ENCODE measurements around the gene SKAP1.

DNA sequence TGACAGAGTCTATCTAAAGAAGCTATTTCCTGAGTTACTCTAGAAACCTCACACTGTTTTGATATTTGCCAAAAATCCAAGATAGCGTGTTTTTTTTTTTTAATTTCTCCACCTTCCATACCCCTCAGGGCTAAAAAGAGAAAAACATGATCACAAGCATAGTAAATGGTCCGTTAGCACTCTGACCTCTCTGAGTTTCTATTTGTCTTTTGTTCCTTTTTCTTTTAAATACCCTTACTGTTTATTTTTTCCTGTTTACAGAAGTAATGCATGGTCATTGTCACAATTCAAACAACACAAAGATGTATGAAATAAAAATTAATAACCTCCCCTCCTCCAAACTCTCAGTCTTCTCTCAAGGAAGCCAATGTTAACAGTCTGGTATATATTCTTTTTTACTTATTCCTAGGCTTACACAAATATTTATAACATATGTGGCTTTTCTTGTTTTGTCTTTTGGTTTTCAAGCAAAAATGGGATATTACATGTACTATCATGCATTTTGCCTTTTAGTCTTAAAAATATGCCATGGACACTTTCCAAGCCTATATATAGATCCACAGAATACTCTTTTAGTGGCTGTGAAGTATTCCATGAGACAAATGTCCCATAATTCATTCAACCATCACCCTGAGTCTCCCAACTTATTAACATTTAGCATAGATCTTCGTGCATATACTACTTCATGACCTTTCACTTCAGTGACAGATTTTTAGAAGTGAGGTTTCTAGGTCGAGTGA lies 3.1 kb downstream of the SKAP1 start:
- TF ChIP-seq, protein P1, sequence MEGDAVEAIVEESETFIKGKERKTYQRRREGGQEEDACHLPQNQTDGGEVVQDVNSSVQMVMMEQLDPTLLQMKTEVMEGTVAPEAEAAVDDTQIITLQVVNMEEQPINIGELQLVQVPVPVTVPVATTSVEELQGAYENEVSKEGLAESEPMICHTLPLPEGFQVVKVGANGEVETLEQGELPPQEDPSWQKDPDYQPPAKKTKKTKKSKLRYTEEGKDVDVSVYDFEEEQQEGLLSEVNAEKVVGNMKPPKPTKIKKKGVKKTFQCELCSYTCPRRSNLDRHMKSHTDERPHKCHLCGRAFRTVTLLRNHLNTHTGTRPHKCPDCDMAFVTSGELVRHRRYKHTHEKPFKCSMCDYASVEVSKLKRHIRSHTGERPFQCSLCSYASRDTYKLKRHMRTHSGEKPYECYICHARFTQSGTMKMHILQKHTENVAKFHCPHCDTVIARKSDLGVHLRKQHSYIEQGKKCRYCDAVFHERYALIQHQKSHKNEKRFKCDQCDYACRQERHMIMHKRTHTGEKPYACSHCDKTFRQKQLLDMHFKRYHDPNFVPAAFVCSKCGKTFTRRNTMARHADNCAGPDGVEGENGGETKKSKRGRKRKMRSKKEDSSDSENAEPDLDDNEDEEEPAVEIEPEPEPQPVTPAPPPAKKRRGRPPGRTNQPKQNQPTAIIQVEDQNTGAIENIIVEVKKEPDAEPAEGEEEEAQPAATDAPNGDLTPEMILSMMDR (IDR thresholded peaks at IDR 0.05 in 4 of 5, conservative IDR thresholded peaks at IDR 0.05 in 1 of 5), result no peak
- no peak for TF ChIP-seq POLR2A (IDR thresholded peaks at IDR 0.05)

All from gastrocnemius medialis (tissue), 4 donors.